Lung (tissue), 12 donors: Measurements from ENCODE around the gene NMUR1. TPM values are rescaled to one million over a fixed set of nuclear protein-coding genes. Genes with fewer than 3 reads are reported as not detected.
"Not testable (repeated sequence)": the region's sequence is repeated elsewhere in the genome, so short reads cannot be mapped to it uniquely, and the experiment has no call there.

ENCODE experiments used
- ATAC-seq: fragments of 200-7000 bp; cut with Tn5 transposase; one replicate; pipeline ENCODE4 v1.9.1; 2020; ENCODE audit warnings: moderate number of reproducible peaks; ENCODE audit not compliant: insufficient read depth, low FRiP score
- DNase-seq, 3 donors: peaks; one replicate each; pipeline ENCODE4 v3.0.0-alpha.2; 2013 to 2017
- H3K27ac ChIP-seq, 2 donors: one replicate each; pipeline ENCODE4 v1.5.1; 2013; ENCODE audit warnings: mild to moderate bottlenecking in 2 of 2, moderate library complexity in 2 of 2, control low read depth in 1 of 2, inconsistent platforms in 1 of 2, low read depth in 1 of 2, low read length in 1 of 2
- H3K27me3 ChIP-seq, 3 donors: one replicate each; pipeline ENCODE4 v1.5.1; 2013; ENCODE audit warnings: low read length in 2 of 3; ENCODE audit not compliant: control insufficient read depth in 3 of 3, insufficient read depth in 3 of 3
- H3K36me3 ChIP-seq, 4 donors: one replicate each; pipeline ENCODE4 v1.5.1; 2013; ENCODE audit warnings: low read length in 4 of 4, mild to moderate bottlenecking in 1 of 4, moderate library complexity in 1 of 4; ENCODE audit not compliant: control insufficient read depth in 4 of 4, insufficient read depth in 4 of 4
- H3K4me1 ChIP-seq, 5 donors: one replicate each; pipeline ENCODE4 v1.5.1; 2013; ENCODE audit warnings: low read length in 5 of 5, mild to moderate bottlenecking in 2 of 5, moderate library complexity in 1 of 5; ENCODE audit not compliant: control insufficient read depth in 5 of 5, insufficient read depth in 5 of 5
- H3K4me3 ChIP-seq: one replicate; pipeline ENCODE4 v1.5.1; 2013; ENCODE audit warnings: mild to moderate bottlenecking, control low read depth, moderate library complexity
- H3K9ac ChIP-seq, 2 donors: one replicate each; pipeline ENCODE4 v1.5.1; 2013; ENCODE audit warnings: low read length in 2 of 2, control low read depth in 1 of 2; ENCODE audit not compliant: insufficient read depth in 1 of 2
- H3K9me3 ChIP-seq, 4 donors: one replicate each; pipeline ENCODE4 v1.5.1; 2013; ENCODE audit warnings: low read length in 3 of 4, mild to moderate bottlenecking in 1 of 4, moderate library complexity in 1 of 4; ENCODE audit not compliant: control insufficient read depth in 4 of 4, insufficient read depth in 3 of 4
- CTCF ChIP-seq: IDR thresholded peaks from 2 replicates; pipeline ENCODE4 v1.5.1; 2012; ENCODE audit warnings: mild to moderate bottlenecking; ENCODE audit errors: control extremely low read depth, extremely low read depth
- WGBS, 2 donors: extraction: QIAGEN DNeasy Blood & Tissue Kit; methylation state at CpG; one replicate each; pipeline ENCODE4 v1.1.7; 2013; 5-methylcytosine and 5-hydroxymethylcytosine counted together
- polyA plus RNA-seq, 2 donors: library from polyadenylated mRNA; stranded (reverse); fragments of 200-250 nt; gene quantifications; one replicate each; pipeline ENCODE4 v1.2.1, GENCODE V29; 2013
- total RNA-seq, 2 donors: library from RNA; depleted of rRNA in 1 of 2; stranded (reverse); fragments of >200 nt in 1 of 2; gene quantifications; one replicate each; pipeline ENCODE4 v1.2.1, GENCODE V29; 2014 to 2021
- donor health status: control.
- donor health status: control.
- donor health status: Bipolar disorder and iron deficiency.
- donor health status: healthy.
- donor health status: DM: yes; HTN: yes; CAD: no.

NMUR1 gene
- total and polyA plus RNA-seq, 4 donors, result 0.65 to 1.2 (median 0.80) TPM

DNA sequence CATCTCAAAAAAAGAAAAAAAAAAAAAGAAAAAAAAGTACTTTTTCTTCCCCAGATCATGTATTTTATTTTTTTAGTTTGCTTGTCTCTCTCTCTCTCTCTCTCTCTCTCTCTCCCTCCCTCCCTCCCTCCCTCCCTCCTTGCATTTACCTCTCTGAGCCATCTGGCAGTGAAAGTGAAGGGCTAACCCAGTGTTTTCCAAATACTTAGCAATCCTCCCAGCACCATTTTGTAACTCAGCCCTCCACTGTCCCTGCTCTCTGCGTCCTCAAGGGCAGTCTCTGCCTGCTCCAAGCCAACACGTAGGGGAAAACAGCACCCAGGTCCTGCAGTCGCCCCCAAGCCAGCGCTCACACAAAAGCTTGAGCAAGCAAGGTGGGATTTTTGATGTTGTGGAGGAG lies 42.9 kb upstream of the NMUR1 start:
- Histone ChIP-seq H3K9me3 (no peaks in the 10 kb centered on the region), H3K9ac (no peak overlapping the region), H3K4me3 (no peak overlapping the region), H3K36me3 (no peaks in the 10 kb centered on the region), H3K4me1 (peaks cover 0 to 6% (median 0%) of the 10 kb centered on the region in 5 donors), H3K27me3 (no peaks in the 10 kb centered on the region), H3K27ac (no peak overlapping the region)
- DNase-seq (no peak), ATAC-seq (no peak)
- no peak for TF ChIP-seq CTCF
- 75 to 91% methylated on average over 4 of the region's 4 CpGs for WGBS, 2 donors

DNA sequence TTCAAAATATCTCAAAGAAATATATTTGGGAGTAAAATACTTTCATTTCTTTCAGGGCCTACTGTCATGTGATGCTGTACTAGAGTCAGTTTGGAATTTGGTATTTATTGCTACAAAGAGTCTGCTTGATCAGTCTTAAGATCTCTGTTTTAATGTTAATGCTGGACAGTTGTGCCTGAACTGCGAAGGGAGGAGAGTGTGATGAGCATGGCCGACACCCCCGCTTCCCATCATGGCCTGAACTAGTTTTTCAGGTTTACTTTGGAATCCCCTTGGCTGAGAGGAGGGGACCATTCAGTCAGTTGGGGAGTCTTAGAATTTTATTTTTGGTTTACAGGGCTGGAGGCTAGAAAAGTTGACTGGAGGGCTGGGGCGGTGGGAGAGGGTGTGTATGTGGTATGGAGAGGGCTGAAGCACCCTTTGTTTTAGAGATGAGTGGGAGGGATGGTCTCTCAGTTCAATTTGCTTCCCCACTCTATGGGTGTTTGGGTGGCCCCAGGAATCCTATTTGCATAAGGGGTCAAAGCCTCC lies 41.5 kb upstream of the NMUR1 start:
- 78 to 91% methylated on average over 4 of the region's 4 CpGs for WGBS, 2 donors
- no peaks in the 10 kb centered on the region for H3K9me3 ChIP-seq
- H3K9ac ChIP-seq, result no peak overlapping the region
- H3K27me3 ChIP-seq, result no peaks in the 10 kb centered on the region
- peaks cover 0 to 7% (median 0%) of the 10 kb centered on the region in 5 donors for H3K4me1 ChIP-seq
- DNase-seq (no peak), ATAC-seq (no peak)
- H3K4me3 ChIP-seq, result no peak overlapping the region
- no peaks in the 10 kb centered on the region for H3K36me3 ChIP-seq
- H3K27ac ChIP-seq, result no peak overlapping the region
- TF ChIP-seq CTCF, result no peak

- H3K4me1 ChIP-seq, DNase-seq, H3K9me3 ChIP-seq, H3K9ac ChIP-seq, H3K27ac ChIP-seq, H3K4me3 ChIP-seq, H3K36me3 ChIP-seq, H3K27me3 ChIP-seq, ATAC-seq: not testable (repeated sequence)
- WGBS, 2 donors, result 88 to 95% methylated on average over 5 of the region's 5 CpGs
These were observed 40.7 kb upstream of the NMUR1 start for GRCh38 chr2:231570915-231571314.

- ATAC-seq, result no peak
- H3K4me1 ChIP-seq, result peaks cover 0 to 7% (median 0%) of the 10 kb centered on the region in 5 donors
- no peaks in the 10 kb centered on the region for H3K36me3 ChIP-seq
- H3K9me3 ChIP-seq, result no peaks in the 10 kb centered on the region
- DNase-seq, result no peak
- no peak overlapping the region for H3K4me3 ChIP-seq
- H3K27ac ChIP-seq, result no peak overlapping the region
- no peak for TF ChIP-seq CTCF
- no peaks in the 10 kb centered on the region for H3K27me3 ChIP-seq
- 81 to 83% methylated on average over 7 of the region's 7 CpGs for WGBS, 2 donors
- H3K9ac ChIP-seq, result no peak overlapping the region
These were observed 38.7 kb upstream of the NMUR1 start for GRCh38 chr2:231568785-231569435.
